SU-DHL-6 (cell line): ENCODE data around the gene TRIP4.

Source experiments
- CTCF ChIP-seq: fragments of 200-600 bp; sonication (generic); IDR thresholded peaks from one replicate; pipeline ENCODE4 v1.5.1; 2017; ENCODE audit warnings: antibody characterized with exemption, mild to moderate bottlenecking, low read length, moderate library complexity; ENCODE audit not compliant: insufficient read depth, poor library complexity, severe bottlenecking
- EZH2phosphoT487 ChIP-seq: fragments of 200-600 bp; sonication (generic), shearing (Covaris generic); conservative IDR thresholded peaks from 2 replicates; pipeline ENCODE4 v1.6.1; 2018; ENCODE audit warnings: mild to moderate bottlenecking, antibody characterized with exemption, low read length, moderate library complexity, mixed read lengths

- no peak for TF ChIP-seq CTCF
- TF ChIP-seq EZH2phosphoT487, result no peak
These were observed 3.9 kb upstream of the TRIP4 start for GRCh38 chr15:64383760-64384159.
